IMR-90 (cell line): ENCODE measurements around the gene RNF149. TPM values are rescaled to one million over a fixed set of nuclear protein-coding genes. Genes with fewer than 3 reads are reported as not detected.

Source experiments
- ATAC-seq: fragments of 200-7000 bp; cut with Tn5 transposase; 2 replicates; pipeline ENCODE4 v1.9.1; 2020; ENCODE audit warnings: low read depth, mild to moderate bottlenecking, moderate library complexity
- BruUV-seq: library from RNA; stranded (reverse); fragments of 400-500 nt; replicated peaks from 2 replicates; lab custom pipeline; 2021; lab: Mats Ljungman, UMichigan
- CTCF ChIA-PET: fragments of 300-600 bp; formaldehyde crosslinking; extraction: SDS; loops from one replicate; lab custom pipeline; 2021; ENCODE audit warnings: antibody characterized with exemption; lab: Yijun Ruan, JAX
- POLR2A ChIA-PET: fragments of 300-600 bp; sonication (Branson Sonifier 250); formaldehyde crosslinking; loops from one replicate; lab custom pipeline; 2022; ENCODE audit warnings: antibody characterized with exemption; ENCODE audit not compliant: unreplicated experiment; lab: Charles Lee
- DNase-seq: peaks from one replicate; pipeline ENCODE4 v3.0.0; 2013
- H2AFZ ChIP-seq: replicated peaks from 2 replicates; pipeline ENCODE3; 2013; ENCODE audit warnings: low read length, mild to moderate bottlenecking; ENCODE audit not compliant: poor library complexity
- H2AK5ac ChIP-seq: 2 replicates; pipeline ENCODE4 v1.6.1; 2013; ENCODE audit warnings: low read depth, low read length, inconsistent platforms
- H2AK9ac ChIP-seq: replicated peaks from 2 replicates; pipeline ENCODE3; 2013; ENCODE audit warnings: mild to moderate bottlenecking, low read depth, low read length, moderate library complexity; ENCODE audit not compliant: poor library complexity
- H2BK120ac ChIP-seq: 2 replicates; pipeline ENCODE4 v1.6.1; 2013; ENCODE audit warnings: low read depth, low read length, inconsistent platforms
- H2BK15ac ChIP-seq: 3 replicates; pipeline ENCODE4 v1.6.1; 2013; ENCODE audit warnings: low read depth, low read length, inconsistent platforms
- H2BK20ac ChIP-seq: 2 replicates; pipeline ENCODE4 v1.6.1; 2013; ENCODE audit warnings: low read depth, mild to moderate bottlenecking, inconsistent platforms, low read length, moderate library complexity
- H2BK5ac ChIP-seq: 2 replicates; pipeline ENCODE4 v1.6.1; 2013; ENCODE audit warnings: mild to moderate bottlenecking, low read depth, low read length, inconsistent platforms; ENCODE audit not compliant: poor library complexity, severe bottlenecking
- H3K14ac ChIP-seq: replicated peaks from 2 replicates; pipeline ENCODE4 v1.6.1; 2013; ENCODE audit warnings: low read depth, low read length, inconsistent platforms
- H3K18ac ChIP-seq: 2 replicates; pipeline ENCODE4 v1.6.1; 2013; ENCODE audit warnings: low read depth, low read length, control low read depth
- H3K23ac ChIP-seq: 2 replicates; pipeline ENCODE4 v1.6.1; 2013; ENCODE audit warnings: low read depth, low read length, inconsistent platforms
- H3K27ac ChIP-seq: 2 replicates; pipeline ENCODE4 v1.5.1; 2013; ENCODE audit warnings: mild to moderate bottlenecking, control low read depth, low read length; ENCODE audit not compliant: insufficient read depth
- H3K27me3 ChIP-seq: 2 replicates; pipeline ENCODE4 v1.6.1; 2013; ENCODE audit warnings: low read length; ENCODE audit not compliant: control insufficient read depth, insufficient read depth
- H3K36me3 ChIP-seq: 2 replicates; pipeline ENCODE4 v1.6.1; 2013; ENCODE audit warnings: low read length, mixed read lengths; ENCODE audit not compliant: control insufficient read depth, insufficient read depth
- H3K4ac ChIP-seq: 2 replicates; pipeline ENCODE4 v1.6.1; 2013; ENCODE audit warnings: low read depth, low read length, inconsistent platforms
- H3K4me1 ChIP-seq: 2 replicates; pipeline ENCODE4 v1.6.1; 2013; ENCODE audit warnings: low read length, mixed read lengths; ENCODE audit not compliant: control insufficient read depth, insufficient read depth
- H3K4me2 ChIP-seq: 2 replicates; pipeline ENCODE4 v1.6.1; 2013; ENCODE audit warnings: low read depth, mild to moderate bottlenecking, control low read depth, low read length, moderate library complexity
- H3K4me3 ChIP-seq: 2 replicates; pipeline ENCODE4 v1.5.1; 2013; ENCODE audit warnings: low read depth, mild to moderate bottlenecking, control low read depth, low read length, moderate library complexity; ENCODE audit not compliant: insufficient read depth
- H3K56ac ChIP-seq: 2 replicates; pipeline ENCODE4 v1.6.1; 2013; ENCODE audit warnings: low read length, inconsistent platforms; ENCODE audit not compliant: insufficient read depth; ENCODE audit errors: extremely low read depth
- H3K79me1 ChIP-seq, 2 experiments: 2 replicates each; pipeline ENCODE4 v1.6.1; 2013; ENCODE audit warnings: low read length in 2 of 2, inconsistent platforms in 1 of 2, low read depth in 1 of 2
- H3K9ac ChIP-seq: 2 replicates; pipeline ENCODE4 v1.6.1; 2013; ENCODE audit warnings: low read depth, low read length, control low read depth
- H3K9me1 ChIP-seq: 2 replicates; pipeline ENCODE4 v1.6.1; 2013; ENCODE audit warnings: low read length, inconsistent platforms; ENCODE audit not compliant: insufficient read depth
- H3K9me3 ChIP-seq: 2 replicates; pipeline ENCODE4 v1.6.1; 2013; ENCODE audit warnings: low read length; ENCODE audit not compliant: control insufficient read depth, insufficient read depth
- H4K20me1 ChIP-seq: 2 replicates; pipeline ENCODE4 v1.6.1; 2013; ENCODE audit warnings: low read length, inconsistent platforms; ENCODE audit not compliant: insufficient read depth
- H4K5ac ChIP-seq: 2 replicates; pipeline ENCODE4 v1.6.1; 2013; ENCODE audit warnings: mild to moderate bottlenecking, low read depth, low read length, control low read depth
- H4K8ac ChIP-seq, 2 experiments: 2 replicates each; pipeline ENCODE4 v1.6.1; 2013; ENCODE audit warnings: low read depth in 2 of 2, low read length in 2 of 2, control low read depth in 1 of 2, inconsistent platforms in 1 of 2
- H4K91ac ChIP-seq: 2 replicates; pipeline ENCODE4 v1.6.1; 2013; ENCODE audit warnings: low read depth, low read length, inconsistent platforms; ENCODE audit not compliant: insufficient read depth
- BHLHE40 ChIP-seq: fragments of 150-350 bp; IDR thresholded peaks from 2 replicates; pipeline ENCODE4 v1.6.1; 2016; ENCODE audit warnings: mild to moderate bottlenecking, low read depth, low read length
- CEBPB ChIP-seq: IDR thresholded peaks from 2 replicates; pipeline ENCODE4 v1.6.1; 2012; ENCODE audit warnings: low read depth, low read length, improper control_type of control experiment
- CHD1 ChIP-seq: IDR thresholded peaks from 2 replicates; pipeline ENCODE4 v1.6.1; 2012; ENCODE audit warnings: low read depth, low read length, improper control_type of control experiment
- CTCF ChIP-seq: conservative IDR thresholded peaks from 2 replicates; pipeline ENCODE4 v1.5.1; 2012; ENCODE audit warnings: mild to moderate bottlenecking, low read depth, low read length, improper control_type of control experiment
- ELK1 ChIP-seq: fragments of 150-350 bp; IDR thresholded peaks from 2 replicates; pipeline ENCODE4 v1.6.1; 2016; ENCODE audit warnings: low read depth, mild to moderate bottlenecking, low read length, moderate library complexity, borderline replicate concordance
- FOS ChIP-seq: fragments of 150-350 bp; IDR thresholded peaks from 2 replicates; pipeline ENCODE4 v1.6.1; 2016; ENCODE audit warnings: low read depth, low read length
- MAFK ChIP-seq: IDR thresholded peaks from 2 replicates; pipeline ENCODE4 v1.6.1; 2012; ENCODE audit warnings: low read depth, low read length, improper control_type of control experiment
- MAZ ChIP-seq: IDR thresholded peaks from 2 replicates; pipeline ENCODE4 v1.6.1; 2012; ENCODE audit warnings: low read depth, mild to moderate bottlenecking, low read length, improper control_type of control experiment, moderate library complexity, borderline replicate concordance
- MXI1 ChIP-seq: IDR thresholded peaks from 2 replicates; pipeline ENCODE4 v1.6.1; 2012; ENCODE audit warnings: low read depth, mild to moderate bottlenecking, low read length, moderate library complexity, borderline replicate concordance
- NFE2L2 ChIP-seq: fragments of 150-350 bp; IDR thresholded peaks from 2 replicates; pipeline ENCODE4 v1.6.1; 2016; ENCODE audit warnings: low read depth, mild to moderate bottlenecking, low read length
- POLR2A ChIP-seq: IDR thresholded peaks from 2 replicates; pipeline ENCODE4 v1.6.1; 2012; ENCODE audit warnings: mild to moderate bottlenecking, low read depth, low read length
- RAD21 ChIP-seq: IDR thresholded peaks from 2 replicates; pipeline ENCODE4 v1.6.1; 2012; ENCODE audit warnings: low read length, improper control_type of control experiment
- RCOR1 ChIP-seq: IDR thresholded peaks from 2 replicates; pipeline ENCODE4 v1.6.1; 2012; ENCODE audit warnings: mild to moderate bottlenecking, low read length, improper control_type of control experiment; ENCODE audit not compliant: insufficient replicate concordance
- RFX5 ChIP-seq: IDR thresholded peaks from 2 replicates; pipeline ENCODE4 v1.8.0; 2012; ENCODE audit warnings: low read depth, mild to moderate bottlenecking, low read length, moderate library complexity
- SMC3 ChIP-seq: fragments of 150-350 bp; IDR thresholded peaks from 2 replicates; pipeline ENCODE4 v1.6.1; 2016; ENCODE audit warnings: low read depth, mild to moderate bottlenecking, antibody characterized with exemption, low read length, moderate library complexity
- WGBS, 2 experiments: methylation state at CpG; one replicate each; pipeline versions ENCODE4 v1.1.5 to v1.1.7; 2013; ENCODE audit warnings: missing lambda C conversion rate in 2 of 2; ENCODE audit not compliant: insufficient read length in 1 of 2; ENCODE audit errors: extremely low coverage in 2 of 2; 5-methylcytosine and 5-hydroxymethylcytosine counted together
- dilution Hi-C: fragments of 300-500 bp; cut with HindIII; formaldehyde crosslinking; loops from one replicate; pipeline ENCODE4 v1.14.3; 2018; ENCODE audit warnings: low sequenced_read_pairs; ENCODE audit not compliant: unreplicated experiment
- in situ Hi-C: fragments of 300-500 bp; cut with MboI; formaldehyde crosslinking; loops from 3 replicates; pipeline ENCODE4 v1.14.3; 2019; ENCODE audit warnings: low sequenced_read_pairs, inconsistent platforms, mixed read lengths
- intact Hi-C: fragments of 100-400 bp; cut with micrococcal nuclease; formaldehyde crosslinking; loops from 2 replicates; pipeline ENCODE4 v1.10.0; 2022
- polyA plus RNA-seq, 3 experiments: library from polyadenylated mRNA; depleted of rRNA; stranded (reverse); fragments of >200 nt; gene quantifications; 2 replicates each; pipeline ENCODE4 v1.2.3, GENCODE V29; 2012; ENCODE audit warnings: low replicate concordance in 1 of 3
- total RNA-seq: library from RNA; depleted of rRNA; stranded (reverse); fragments of >200 nt; gene quantifications from 2 replicates; pipeline ENCODE4 v1.2.3, GENCODE V29; 2012

RNF149 gene
- total and polyA plus RNA-seq, 2 of the 4 experiments (the other 2 are of a cell fraction) = 14.5 to 18.6 TPM

- no peak overlapping the region for H3K18ac ChIP-seq
- POLR2A ChIA-PET = interaction anchor here (0.6 kb wide), 1 partner anchor 55 kb away, joined by 12 read pairs; no protein-coding TSS in a partner anchor
- peaks cover 12% of the 10 kb centered on the region for H3K4me1 ChIP-seq
- no peak overlapping the region for H2BK5ac ChIP-seq
- H4K91ac ChIP-seq = no peak overlapping the region
- no peak overlapping the region for H2BK15ac ChIP-seq
- H2BK120ac ChIP-seq = no peak overlapping the region
- peak overlapping the region; percentile 84 for H3K4me3 ChIP-seq
- H4K8ac ChIP-seq = peak overlapping the region; percentile 13 to 46; a peak in 2 of 4 replicates
- H2AK5ac ChIP-seq = no peak overlapping the region; the same call in 1 of the 2 replicates
- in situ Hi-C loops = no loop called here
- H3K27ac ChIP-seq = peak overlapping the region; percentile 74
- H3K56ac ChIP-seq = no peak overlapping the region
- peak overlapping the region; percentile 99 for H3K4me2 ChIP-seq
- DNase-seq (peak; percentile 2), ATAC-seq (no peak)
- WGBS, 2 experiments = 30% methylated on average over 9 of the region's 17 CpGs; no CpG with 5 or more reads in 1 of the 2 experiments
- peak overlapping the region; percentile 74 for H2AK9ac ChIP-seq
- H3K4ac ChIP-seq = peak overlapping the region; percentile 13; the same call in 1 of the 2 replicates
- peaks cover 15% of the 10 kb centered on the region; the same call in 1 of the 2 replicates for H4K20me1 ChIP-seq
- peaks cover 2% of the 10 kb centered on the region; the same call in 1 of the 2 replicates for H3K9me3 ChIP-seq
- no peaks in the 10 kb centered on the region for H3K27me3 ChIP-seq
- dilution Hi-C loops = no loop called here
- H2AFZ ChIP-seq = peak overlapping the region; percentile 95
- CTCF ChIA-PET = no interaction called here
- peak overlapping the region; percentile 82 for H3K9ac ChIP-seq
- peak overlapping the region; percentile 54 for H3K14ac ChIP-seq
- intact Hi-C loops = loop anchor here (5.0 kb wide), 1 partner anchor 242 kb away; no protein-coding TSS in a partner anchor
- H3K23ac ChIP-seq = peak overlapping the region; percentile 66
- H3K36me3 ChIP-seq = peaks cover 5% of the 10 kb centered on the region
- H4K5ac ChIP-seq = peak overlapping the region; percentile 23; the same call in 1 of the 2 replicates
- TSS peak; percentile 59 for BruUV-seq
- no peak overlapping the region for H2BK20ac ChIP-seq
- peaks cover 9% of the 10 kb centered on the region for H3K9me1 ChIP-seq
- H3K79me1 ChIP-seq = peaks cover 19 to 42% of the 10 kb centered on the region in 2 experiments
- TF ChIP-seq MAZ (no peak), CEBPB (no peak), CTCF (no peak), RAD21 (no peak), RFX5 (no peak), MAFK (no peak), MXI1 (no peak), NFE2L2 (no peak), FOS (no peak), CHD1 (no peak), POLR2A (no peak), BHLHE40 (no peak), SMC3 (no peak), ELK1 (no peak), RCOR1 (no peak)
Measured at GRCh38 chr2:101253703-101254450, 54.6 kb downstream of the RNF149 start.
